ENCODE results near the gene SDK2.

The SDK2 gene

GRCh38 chr17:73401911-73402310, 242.3 kb downstream of the SDK2 start:
- DNase-seq (ENCODE audit: low read depth in 4 of 4, low spot score in 1 of 4): no peak

DNA sequence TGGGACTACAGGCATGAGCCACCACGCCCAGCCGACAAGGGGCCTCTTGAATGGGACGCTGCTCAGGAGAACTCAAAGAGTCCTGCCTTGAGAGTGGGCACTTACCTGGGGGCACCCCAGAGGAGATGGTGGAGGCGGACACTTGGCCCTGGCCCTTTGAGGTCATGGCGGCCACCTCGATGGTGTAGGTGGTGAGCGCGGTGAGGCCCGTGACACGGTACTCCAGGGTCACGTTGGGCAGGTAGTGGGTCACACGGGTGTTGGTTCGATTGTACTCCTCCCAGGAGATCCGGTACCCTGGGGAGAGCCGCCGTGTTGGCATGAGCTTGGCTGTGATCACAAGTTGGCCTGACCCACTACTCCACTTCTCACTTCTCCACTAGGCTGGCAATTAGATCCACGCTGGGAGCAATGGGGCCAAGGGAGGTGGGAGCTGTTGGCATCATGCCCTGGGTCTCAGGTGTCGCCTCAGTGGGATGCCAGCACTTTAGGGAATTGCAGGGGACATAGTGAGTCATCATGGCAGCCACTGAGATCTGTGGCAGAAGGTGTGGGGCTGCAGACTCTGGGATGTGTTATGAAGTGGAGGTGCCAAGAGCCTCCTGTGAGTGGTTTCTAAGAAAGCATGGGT, 243.2 kb downstream of the SDK2 start:
- DNase-seq (ENCODE audit: low read depth in 4 of 4, low spot score in 1 of 4): no peak

DNA sequence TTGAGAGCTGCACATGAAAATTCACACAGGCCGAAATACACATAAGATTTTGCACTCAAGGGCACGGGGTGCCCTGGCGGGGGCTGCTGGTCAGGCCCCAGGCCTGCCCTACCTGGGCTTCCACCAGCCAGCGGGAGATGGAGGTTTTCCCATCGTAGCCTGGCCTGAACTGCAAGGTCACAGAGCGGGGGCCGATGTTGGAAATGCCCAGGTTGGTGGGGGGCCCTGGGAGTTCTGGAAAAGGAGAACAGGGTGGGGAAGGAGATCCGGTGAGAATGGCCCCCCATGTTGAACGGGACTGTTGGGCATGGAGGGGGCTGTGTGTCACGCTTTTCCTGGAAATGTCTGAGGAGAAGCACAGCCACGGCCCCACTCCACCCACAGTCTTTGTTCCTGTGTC, 245.2 kb downstream of the SDK2 start:
- no peak for DNase-seq (ENCODE audit: low read depth in 4 of 4, low spot score in 1 of 4)

GRCh38 chr17:73397856-73398540, 246.2 kb downstream of the SDK2 start:
- no peak for DNase-seq (ENCODE audit: low read depth in 4 of 4, low spot score in 1 of 4)

- DNase-seq (ENCODE audit: low read depth in 4 of 4, low spot score in 1 of 4): no peak
These were observed 246.9 kb downstream of the SDK2 start for GRCh38 chr17:73397278-73397826.

GRCh38 chr17:73396431-73397277, 247.6 kb downstream of the SDK2 start:
- DNase-seq (ENCODE audit: low read depth in 4 of 4, low spot score in 1 of 4): no peak

- no peak for DNase-seq (ENCODE audit: low read depth in 4 of 4, low spot score in 1 of 4)
These were observed 249.5 kb downstream of the SDK2 start for GRCh38 chr17:73394512-73395450.

- no peak for DNase-seq (ENCODE audit: low read depth in 4 of 4, low spot score in 1 of 4)
These were observed 250.3 kb downstream of the SDK2 start for GRCh38 chr17:73393962-73394361.

GRCh38 chr17:73393381-73393780, 250.9 kb downstream of the SDK2 start:
- no peak for DNase-seq (ENCODE audit: low read depth in 4 of 4, low spot score in 1 of 4)

- no peak for DNase-seq (ENCODE audit: low read depth in 4 of 4, low spot score in 1 of 4)
These were observed 252.6 kb downstream of the SDK2 start for GRCh38 chr17:73391331-73392265.

GRCh38 chr17:73390851-73391250, 253.4 kb downstream of the SDK2 start:
- no peak for DNase-seq (ENCODE audit: low read depth in 4 of 4, low spot score in 1 of 4)

DNA sequence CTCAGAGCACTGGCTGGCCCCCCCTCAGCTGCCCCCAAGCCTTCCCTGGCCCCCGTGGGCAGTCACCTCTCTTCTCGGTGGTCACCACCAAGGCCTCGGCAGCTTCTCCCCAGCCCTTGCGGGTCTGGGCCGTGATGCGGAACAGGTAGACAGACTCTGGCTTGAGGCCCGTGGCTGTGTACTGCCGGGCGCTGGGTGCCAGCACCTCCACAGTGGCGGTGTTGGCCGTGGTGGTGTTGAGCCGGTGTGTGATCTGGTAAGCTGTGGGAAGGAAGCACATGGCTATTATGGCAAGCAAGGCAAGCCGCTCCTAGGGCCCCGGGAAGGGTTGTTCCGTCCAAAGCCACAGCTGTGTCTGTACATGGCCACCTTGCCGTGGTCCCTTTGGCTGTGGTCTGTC, 254.0 kb downstream of the SDK2 start:
- no peak for DNase-seq (ENCODE audit: low read depth in 4 of 4, low spot score in 1 of 4)

DNA sequence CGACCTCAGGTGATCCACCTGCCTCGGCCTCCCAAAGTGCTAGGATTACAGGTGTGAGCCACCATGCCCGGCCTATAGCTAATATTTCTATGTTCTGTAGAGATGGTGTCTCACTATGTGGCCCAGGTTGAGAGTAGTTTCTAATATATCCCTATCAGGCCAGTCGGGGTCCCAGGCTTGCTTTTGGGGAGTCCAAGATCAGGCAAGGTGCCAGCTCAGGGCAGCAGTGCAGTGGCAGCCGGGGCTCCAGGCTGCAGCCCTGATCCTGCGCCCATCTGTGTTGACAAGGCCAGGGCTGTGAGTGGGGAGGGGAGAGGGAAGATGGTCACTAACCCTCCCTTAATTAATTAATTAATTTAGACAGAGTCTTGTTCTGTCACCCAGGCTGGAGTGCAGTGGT, 254.8 kb downstream of the SDK2 start:
- DNase-seq (ENCODE audit: low read depth in 4 of 4, low spot score in 1 of 4): no peak

DNA sequence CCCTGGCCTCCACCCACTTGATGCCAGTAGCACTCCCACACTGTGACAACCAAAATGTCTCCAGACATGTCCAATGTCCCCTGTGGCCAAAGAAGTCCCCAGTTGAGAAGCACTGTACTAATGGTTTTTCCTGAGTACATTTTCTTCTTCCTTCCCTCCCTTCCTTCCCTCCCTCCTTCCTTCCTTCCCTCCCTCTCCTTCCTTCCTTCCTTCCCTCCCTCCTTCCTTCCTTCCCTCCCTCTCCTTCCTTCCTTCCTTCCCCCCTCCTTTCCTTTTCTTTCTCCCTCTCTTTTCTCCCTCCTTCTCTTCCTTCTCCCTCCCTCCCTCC, 255.7 kb downstream of the SDK2 start:
- no peak for DNase-seq (ENCODE audit: low read depth in 4 of 4, low spot score in 1 of 4)

GRCh38 chr17:73387746-73388577, 256.3 kb downstream of the SDK2 start:
- no peak for DNase-seq (ENCODE audit: low read depth in 4 of 4, low spot score in 1 of 4)

DNA sequence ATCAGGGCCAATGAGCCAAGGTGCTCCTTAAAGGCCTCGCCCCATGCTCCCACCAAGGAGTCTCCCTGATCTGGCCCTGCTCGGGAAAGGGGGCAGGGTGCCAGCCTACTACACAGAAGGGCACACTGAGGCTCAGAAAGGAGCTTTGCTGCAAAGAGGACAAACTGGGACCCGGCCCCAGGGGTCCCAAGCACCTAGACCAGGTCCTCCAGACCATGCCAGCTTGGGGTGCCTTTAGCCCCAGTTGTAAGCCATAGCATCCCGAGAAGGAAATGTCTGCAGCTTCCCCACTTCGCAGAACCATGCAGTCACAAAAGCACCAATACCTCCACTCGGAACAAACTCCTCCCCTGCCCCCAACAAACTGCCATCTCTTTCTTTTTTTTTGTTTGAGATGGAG, 257.7 kb downstream of the SDK2 start:
- no peak for DNase-seq (ENCODE audit: low read depth in 4 of 4, low spot score in 1 of 4)

DNA sequence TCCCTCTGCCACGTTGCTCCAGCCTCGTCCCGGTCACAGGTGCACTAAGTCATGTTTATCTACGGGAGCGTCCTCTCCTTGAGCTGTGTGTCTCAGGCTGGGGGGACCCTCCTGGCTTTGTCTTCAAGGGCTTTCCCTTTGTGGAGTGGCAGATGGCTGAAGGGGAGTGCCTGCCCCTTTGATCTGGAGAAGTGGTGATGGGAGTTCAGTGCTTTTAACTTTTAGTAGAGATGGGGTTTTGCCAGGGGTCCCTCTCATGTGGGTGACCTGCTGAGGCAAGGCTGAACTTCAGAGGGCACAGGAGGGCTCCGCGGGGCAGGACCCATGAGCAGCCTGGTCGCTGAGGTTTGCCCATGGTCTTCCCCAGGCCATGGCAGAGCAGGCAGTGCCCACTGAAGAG, 259.3 kb downstream of the SDK2 start:
- no peak for DNase-seq (ENCODE audit: low read depth in 4 of 4, low spot score in 1 of 4)

DNA sequence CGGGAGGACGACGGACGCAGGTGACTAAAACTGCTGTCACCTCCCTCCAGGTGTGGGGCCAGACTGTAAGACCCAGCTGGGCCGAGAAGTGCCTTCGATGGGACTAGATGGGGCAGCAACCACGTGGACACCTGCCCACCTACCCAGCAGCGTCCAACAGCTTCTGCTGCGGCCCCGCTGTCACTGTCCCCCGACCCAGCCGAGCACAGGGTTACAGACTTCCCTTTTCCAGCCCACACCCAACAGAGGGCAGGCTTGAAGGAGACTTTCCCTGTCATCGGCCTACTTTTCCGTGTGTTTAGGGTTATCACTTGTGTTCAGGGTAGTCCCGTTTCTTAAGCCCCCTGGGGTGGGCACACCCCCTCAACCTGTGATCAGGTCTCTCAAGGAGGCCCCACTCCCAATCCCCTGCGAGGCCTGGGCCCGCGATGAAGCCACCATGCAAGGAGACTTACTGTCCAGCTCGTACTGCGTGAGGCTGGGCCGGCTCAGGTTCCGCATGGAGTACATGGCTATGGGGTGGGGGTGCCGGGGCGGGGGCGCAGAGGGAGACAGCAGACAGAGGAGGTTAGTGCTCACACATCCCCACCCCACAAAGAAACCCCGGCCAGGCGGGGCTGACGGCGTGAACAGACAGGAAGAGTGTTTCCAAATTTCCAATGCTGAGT, 263.7 kb downstream of the SDK2 start:
- DNase-seq (ENCODE audit: low read depth in 4 of 4, low spot score in 1 of 4): no peak

Data from stimulated activated CD4-positive, alpha-beta T cell treated with anti-CD3 and anti-CD28 coated beads, Interleukin-1b, Interleukin-23, amount 100 ng/mL, for 24 hours (primary cell).